ENCODE data around the gene ANGEL2. TPM values are rescaled to one million over a fixed set of nuclear protein-coding genes. Genes with fewer than 3 reads are reported as not detected.
"Not testable (repeated sequence)": the region's sequence is repeated elsewhere in the genome, so short reads cannot be mapped to it uniquely, and the experiment has no call there.

The ANGEL2 gene
- total RNA-seq, 1 donor from 2014 or later = 103 TPM

DNA sequence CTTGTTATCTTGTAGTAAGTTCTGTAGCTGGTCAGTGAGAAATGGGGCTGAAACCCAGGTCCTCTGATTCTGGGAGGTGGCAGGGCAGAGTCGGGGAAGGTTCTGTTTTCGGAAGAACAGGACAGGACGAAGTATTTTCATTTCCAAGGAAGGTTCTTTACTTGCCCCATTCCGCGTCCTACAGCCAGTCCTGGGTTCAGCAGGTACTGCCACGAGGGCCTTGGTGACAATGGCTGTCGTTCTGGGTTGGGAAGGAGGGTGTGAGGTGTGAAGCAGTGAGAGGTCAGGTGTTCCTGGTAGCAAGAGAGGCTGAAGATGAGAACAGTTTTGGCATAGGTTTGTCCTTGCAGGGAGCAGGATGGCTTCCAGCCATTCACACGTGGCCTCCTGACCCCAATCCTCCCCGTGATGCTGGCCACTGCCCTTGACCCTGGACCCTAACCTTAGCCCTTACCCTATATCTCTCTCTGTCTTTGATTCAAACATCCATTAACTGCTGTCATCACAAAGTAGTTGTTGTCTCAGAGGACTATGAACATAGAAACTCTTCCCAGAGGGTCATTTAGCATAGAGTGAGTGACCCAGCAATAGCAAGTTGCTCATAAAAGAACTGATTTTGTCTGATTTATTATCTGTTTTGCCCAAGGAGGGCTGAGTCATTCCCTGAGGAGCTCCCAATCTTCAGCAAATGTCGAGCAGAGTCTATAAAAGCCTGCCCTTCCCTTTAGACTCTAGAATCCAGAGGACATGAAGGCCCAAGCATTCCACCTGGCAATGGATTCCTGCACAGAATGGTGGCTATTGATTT, 40.4 kb downstream of the ANGEL2 start:
- no peak for DNase-seq

DNA sequence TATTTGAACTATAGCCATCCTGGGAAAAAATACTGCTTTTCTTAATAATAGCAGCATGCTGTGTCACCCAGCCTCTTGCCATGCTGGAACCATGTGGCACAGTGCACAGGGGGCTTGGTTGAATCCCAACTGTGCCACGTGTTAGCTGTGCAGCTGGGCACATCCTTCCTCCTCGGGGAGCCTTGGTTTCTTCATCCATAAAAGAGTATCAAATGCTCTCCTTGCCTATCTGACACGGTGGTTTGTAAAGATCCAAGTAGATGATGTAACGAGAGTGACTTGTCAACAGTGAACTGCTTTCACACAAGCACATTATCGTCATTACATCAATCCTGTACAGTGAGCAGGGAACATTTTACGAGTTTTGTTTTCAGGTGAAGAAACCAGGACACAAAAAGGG, 41.0 kb downstream of the ANGEL2 start:
- DNase-seq = no peak

DNA sequence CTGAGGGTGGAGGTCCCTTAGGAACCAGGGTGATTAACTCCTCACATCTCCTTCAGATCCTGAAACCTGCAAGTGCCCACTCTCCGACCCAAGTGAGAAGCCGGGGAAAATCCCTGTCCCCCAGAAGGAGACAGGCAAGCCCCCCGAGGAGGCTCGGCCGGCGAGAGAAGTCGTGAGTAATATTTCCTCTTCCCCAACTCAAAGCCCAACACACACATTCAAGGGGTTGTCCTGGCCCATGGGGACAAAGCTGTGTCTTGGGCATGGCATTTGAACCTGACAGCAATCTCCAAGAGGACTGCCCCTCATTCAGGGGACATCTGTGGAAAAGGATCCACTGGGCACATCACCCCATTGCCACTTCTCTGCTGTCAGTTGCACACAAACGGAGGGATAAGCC, 41.8 kb downstream of the ANGEL2 start:
- DNase-seq = no peak

DNA sequence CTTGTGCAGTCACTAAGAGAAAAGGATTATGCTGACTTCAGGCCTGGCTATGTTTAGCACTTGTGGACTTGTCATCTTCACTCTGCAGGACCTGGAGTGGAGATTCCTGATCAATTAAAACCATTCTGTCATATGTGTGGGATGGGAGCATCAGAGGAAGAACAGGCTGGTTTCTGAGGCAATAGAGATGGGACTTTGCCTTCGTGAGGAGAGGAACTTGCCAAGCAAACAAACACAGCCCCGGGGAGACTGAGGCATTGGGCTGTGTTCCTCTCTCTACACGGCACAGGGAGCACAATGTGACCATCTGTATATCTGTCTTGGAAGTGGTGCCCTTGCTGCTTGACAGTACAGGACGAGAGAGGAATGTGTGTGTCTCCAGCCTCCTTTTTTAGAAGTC, 42.2 kb downstream of the ANGEL2 start:
- DNase-seq = no peak

DNA sequence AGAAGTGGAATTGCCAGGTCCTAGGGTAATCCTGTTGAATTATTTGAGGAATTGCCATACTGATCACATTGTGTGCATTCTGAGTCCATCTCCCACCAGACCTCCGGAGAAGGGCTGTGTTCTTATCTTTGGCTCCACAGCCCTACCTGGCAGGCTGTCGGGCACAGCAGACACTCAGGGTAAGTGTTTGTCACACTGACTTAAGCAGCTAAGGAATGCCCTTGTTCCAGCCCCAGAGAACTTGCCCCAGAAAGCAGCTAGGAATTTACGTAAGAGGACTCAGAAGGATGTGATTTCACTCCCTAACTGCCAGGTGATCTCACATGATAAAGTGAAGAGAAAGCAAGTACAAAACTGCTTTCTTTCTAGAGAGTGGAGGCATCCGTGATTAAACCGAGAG, 44.4 kb downstream of the ANGEL2 start:
- no peak for DNase-seq

DNA sequence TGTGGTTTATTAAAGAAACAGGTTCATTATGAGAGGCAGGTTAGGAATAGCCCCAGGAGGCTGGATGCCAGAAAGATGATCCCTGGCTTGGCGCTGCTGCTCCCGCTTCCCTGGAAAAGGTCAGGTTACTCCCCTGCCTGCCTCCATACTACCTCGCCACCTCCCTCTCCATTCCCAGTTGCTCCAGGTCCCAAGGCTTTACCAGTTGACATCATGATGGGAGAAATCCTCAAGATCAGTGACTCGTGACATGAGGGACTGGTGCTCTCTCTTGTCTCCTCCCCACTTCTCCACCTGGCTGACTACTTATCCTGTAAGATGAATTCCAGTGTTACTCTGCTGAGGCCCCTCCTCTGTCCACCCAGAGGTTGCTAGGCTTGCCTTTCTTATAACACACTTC, 45.6 kb downstream of the ANGEL2 start:
- no peak for DNase-seq

DNA sequence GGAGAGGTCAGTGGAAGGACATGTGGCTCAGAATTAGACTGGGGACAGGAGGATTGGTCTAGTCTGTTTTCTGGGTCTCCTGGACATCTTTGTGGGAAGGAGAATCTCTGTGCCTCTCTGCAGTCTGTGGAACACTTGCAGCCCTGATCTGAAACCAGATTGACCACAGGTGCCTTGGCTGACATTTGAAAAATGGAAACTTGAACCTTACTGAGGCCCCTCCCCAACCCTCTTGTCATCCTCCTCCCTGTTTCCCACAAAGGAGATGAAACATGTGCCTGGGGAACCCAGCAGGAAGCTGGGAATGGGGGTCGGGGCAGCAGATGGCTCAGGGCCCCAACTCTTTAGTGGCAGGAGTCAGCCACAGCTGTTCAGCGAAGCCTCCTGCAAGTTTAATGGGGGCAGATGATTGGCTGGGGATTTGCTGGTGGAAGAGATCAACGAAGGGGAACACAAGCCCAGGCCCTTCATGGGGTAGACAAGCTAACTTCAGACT, 47.3 kb downstream of the ANGEL2 start:
- no peak for DNase-seq

DNA sequence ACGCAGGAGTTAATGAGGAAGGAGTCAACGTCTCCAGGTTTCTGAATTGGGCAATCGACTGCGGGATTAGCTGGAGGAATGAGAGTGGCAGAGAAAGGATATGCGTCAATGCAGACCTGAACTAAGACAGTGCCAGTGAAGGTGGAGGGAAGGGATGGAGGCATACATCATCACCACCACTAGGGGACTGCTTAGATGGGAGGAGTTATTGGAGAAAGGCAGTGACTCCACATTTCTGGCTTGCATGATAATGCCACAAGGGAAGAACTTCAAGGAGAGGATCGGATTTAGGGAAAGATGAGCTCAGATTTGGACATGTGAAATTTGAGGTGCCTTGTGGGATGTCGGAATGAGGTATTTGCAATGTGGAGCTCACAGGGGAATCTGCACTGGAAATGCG, 47.9 kb downstream of the ANGEL2 start:
- no peak for DNase-seq

DNA sequence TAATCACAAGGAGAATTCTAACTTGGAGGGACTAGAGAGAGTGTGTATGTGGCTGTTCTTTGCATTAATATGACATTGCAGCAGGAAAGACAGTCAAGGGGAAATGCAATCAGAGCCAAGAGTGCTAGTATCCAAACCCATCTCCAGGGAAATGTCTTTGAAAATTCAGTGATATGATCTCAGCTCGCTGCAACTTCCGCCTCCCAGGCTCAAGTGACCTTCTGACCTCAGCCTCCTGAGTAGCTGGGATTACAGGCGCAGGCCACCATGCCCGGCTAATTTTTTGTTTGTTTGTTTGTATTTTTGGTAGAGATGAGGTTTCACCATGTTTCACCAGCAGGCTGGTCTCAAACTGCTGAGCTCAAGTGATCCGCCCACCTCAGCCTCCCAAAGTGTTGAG, 49.1 kb downstream of the ANGEL2 start:
- DNase-seq = no peak

DNA sequence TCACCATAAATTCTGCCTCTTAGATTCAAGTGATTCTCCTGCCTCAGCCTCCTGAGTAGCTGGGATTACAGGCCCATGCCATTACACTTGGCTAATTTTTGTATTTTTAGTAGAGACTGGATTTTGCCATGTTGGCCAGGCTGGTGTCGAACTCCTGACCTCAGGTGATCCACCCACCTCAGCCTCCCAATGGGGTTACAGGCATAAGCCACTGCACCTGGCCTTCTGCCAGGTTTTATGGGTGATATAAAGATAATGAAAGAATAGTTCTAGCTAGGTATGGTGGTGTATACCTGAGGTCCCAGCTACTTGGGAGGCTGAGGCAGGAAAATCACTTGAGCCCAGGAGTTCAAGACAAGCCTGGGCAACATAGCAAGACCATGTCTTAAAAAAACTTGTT, 50.7 kb downstream of the ANGEL2 start:
- DNase-seq = not testable (repeated sequence)

DNA sequence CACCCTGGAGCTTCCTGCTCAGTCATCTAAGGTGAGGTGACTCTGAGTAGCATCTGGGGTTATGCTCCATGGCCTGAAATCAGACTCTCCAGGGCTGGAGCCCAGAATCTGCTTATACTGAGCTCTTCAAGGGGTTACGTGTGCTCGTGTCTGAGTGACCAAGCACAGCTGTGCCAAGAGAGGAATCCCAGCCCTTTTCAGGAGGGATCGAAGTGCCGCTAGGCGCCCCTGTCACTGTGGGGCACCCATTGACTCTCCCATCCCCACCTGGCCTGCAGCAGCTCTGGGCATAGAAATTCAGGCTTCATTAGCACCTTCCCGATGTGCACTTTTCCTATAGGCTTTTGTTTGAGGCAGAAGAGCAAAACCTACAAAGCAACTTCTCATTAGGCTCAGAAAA, 51.6 kb downstream of the ANGEL2 start:
- DNase-seq = no peak

DNA sequence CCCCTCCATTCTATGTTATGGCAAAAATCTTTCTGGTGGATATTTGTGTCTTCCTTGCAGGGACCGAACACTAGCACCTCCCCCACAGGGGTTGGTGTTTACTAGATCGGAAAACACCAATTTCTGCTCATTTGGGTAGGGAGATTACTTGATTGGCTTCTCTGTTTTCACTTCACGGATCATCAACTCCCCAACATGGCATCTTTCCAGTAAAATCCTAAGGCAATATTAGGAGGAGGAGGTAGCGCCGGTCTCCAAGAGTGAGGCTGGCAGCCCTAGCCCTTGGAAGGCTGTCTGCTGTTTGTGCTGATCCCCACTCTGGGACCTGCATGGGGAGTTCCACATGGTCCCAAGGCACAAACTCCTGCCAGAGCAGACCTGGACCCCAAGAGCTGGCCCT, 53.2 kb downstream of the ANGEL2 start:
- no peak for DNase-seq

DNA sequence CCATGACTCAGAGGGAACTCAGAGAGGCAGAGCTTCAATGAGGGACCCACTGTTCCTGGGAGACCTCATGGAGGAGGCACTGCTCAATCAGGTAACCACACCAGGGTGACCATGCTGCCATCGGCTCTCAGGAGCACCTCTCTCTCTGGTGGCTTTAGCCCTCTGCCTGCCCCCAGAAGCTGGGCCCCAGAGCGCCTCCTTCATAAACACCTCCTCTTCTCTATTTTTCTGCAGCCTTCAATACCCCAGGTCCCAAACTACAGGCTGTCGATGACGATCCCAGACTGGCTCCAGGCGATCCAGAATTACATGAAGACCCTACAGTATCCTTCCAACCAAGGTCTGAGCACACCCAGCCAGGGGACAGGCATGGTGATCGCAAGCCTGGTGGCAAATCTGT, 54.7 kb downstream of the ANGEL2 start:
- no peak for DNase-seq

DNA sequence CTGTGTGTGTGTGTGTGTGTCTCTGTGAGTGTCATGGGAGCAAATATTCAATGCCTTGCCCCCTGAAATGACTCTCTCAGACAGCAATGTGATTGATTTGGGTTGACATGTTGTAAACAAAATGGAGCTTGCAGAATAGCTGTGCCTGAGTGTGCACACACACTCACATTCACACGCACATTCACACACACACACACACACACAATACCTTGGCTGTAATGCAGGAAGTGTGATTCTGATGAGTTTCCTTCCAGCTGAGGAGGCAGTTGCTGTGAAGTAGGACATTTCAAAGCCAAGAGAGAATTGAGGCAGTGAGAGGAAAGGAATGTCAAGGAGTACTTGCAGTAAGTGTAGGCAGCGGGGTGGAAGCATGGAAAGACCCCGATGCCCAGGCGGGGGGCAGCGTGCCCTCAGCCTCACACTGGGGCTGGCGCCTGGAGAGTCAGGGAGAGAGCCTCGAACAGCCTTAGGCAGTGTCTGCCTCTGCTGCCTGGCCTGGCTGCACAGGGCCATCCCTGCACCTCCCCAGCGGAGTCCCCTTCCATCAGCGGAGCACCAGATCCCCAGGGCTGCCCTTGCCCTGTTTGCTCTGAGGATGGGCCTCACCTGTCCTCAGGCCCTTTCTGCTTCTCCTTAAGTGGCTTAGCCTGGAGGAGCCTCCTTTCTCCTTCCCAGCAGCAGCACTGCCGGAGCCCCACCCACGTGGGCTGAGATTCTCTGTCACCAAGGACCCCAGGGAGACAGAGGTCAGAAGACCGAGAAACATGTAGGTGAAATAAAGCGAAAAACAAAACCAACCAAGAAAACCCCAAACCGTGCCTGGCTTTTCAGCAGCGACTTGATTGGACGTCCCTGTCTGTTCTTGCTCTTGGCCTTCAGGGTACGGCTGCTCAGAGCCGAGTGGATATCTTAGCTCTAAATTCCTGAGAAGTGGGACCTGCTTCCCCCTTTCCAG, 56.1 kb downstream of the ANGEL2 start:
- DNase-seq = no peak

DNA sequence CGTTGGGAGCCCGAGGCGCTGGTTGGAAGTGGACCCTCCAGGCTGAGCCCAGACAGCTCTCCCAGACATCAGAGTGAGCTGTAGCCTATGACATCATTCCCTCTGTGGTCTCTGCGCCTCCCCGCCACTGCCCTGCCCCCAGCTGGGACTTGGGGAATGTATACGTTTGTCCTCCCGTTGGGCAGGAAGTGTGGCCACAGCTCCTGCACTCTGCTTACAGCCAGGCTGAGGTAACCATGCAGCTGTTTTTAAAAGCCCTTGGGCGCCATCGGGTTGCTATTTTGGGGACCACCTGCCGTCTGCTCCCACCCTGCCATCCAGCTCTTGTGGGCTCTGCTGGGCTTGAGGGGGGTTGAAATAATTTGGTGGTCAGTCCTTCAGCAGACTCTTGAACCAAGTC, 57.5 kb downstream of the ANGEL2 start:
- DNase-seq = no peak

DNA sequence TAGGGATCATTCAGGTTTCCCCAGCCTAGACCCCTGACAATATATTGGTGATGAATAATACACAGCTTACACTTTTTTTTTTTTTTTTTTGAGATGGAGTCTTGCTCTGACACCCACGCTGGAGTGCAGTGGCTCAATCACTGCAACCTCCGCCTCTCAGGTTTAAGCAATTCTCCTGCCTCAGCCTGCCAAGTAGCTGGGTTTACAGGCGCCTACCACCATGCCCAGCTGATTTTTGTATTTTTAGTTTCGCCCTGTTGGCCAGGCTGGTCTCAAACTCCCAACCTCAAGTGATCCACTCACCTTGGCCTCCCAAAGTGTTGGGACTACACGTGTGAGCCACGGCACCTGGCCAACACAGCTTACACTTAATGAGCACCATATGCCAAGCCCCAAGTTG, 58.1 kb downstream of the ANGEL2 start:
- DNase-seq = no peak

DNA sequence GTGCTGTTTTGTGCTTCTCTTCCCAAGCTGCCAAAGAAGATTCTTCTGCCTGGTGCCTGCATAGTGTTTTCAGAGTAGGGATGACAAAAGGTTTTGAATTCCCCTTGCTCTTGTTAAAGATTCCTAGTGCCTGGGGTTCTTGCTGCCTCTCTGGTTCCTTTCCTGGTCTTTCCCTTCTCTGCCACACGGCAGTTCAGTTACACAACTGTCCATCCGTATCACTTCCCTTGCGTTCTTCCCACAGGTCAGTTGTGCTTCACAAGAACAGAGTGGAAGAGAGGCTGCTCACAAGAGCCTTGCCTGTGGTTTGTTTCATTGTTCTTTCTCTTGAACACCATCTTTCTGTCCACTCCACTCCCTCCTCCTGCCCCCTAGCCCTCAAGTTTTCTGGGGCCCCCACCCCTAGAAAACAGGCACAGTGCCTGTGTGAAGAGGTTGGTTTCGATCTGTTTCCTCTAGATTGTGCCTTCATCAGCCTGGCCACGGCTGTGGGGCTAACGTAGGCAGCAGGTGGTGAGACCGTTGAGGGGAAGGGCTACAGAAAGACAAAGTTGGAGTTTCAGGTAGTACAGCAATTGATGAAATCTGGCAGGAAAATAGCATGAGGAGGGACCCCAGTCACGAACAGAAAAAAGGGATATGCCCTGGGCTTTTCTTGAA, 59.6 kb downstream of the ANGEL2 start:
- DNase-seq = no peak

DNA sequence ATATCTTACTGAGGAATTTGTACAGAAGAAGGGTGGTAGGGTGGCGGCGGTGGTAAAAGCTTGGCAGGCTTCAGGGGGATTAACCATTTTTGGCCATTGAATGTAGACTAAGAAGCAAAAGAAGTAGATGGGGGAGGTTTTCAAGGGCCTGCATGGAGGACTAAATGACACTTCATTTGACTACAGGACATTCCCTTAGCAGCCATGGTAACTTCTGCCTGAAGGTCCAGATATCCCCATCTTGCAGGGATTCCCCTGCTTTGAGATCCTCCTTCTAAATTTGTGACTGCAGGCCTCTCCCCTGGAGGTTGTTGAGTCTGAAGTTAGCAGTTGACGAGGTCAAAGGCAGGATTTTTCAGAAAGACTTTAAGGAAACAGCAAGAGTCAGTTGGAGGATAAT, 60.6 kb downstream of the ANGEL2 start:
- no peak for DNase-seq

DNA sequence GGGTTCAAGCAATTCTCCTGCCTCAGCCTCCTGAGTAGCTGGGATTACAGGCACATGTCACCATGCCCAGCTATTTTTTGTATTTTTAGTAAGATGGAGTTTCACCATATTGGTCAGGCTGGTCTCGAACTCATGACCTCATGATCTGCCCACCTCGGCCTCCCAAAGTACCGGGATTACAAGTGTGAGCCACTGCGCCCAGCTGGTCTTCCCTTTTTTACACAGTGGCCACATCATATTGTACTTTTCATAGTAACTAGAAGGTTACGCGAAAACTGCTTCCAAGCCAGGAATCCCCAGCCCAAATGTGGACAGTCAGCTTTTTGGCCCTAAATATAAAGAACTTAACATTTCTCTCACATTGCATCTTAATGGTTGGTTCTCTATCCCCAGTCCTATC, 61.2 kb downstream of the ANGEL2 start:
- no peak for DNase-seq

DNA sequence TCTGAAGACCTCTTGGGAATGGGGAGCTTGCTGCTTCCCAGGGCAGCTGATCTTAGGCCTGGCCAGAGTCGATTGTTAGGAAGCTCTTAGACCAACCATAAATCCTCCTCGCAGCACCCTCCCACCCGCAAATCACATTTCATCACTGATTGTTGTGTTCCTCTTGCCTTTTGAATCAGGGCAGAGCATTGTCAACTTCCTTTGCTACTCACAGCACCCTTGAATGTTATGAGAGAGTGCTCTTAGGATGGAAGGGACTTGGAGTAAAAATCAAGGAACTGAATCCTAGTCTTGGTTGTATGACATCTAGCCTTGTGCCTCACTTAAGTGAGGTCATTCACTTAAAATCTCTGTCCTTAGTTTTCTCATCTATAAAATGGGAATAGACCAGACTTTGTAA, 62.3 kb downstream of the ANGEL2 start:
- DNase-seq = no peak

DNA sequence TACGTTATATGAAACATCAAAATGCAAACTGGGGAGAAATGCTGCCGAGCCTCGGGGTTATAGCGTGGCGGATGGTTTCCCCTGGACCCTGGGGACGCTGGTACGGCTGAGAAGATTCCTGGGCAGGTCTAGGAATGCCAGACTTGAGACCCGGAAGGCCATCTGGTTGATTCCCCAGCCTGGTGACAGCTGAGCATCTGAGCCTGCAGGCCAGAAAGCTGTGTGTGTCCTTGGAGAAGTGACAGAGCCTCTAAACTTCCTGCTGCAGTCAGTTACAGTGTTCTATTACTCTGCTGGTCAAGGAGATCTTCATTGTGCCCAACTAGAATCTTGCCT, 63.1 kb downstream of the ANGEL2 start:
- no peak for DNase-seq

DNA sequence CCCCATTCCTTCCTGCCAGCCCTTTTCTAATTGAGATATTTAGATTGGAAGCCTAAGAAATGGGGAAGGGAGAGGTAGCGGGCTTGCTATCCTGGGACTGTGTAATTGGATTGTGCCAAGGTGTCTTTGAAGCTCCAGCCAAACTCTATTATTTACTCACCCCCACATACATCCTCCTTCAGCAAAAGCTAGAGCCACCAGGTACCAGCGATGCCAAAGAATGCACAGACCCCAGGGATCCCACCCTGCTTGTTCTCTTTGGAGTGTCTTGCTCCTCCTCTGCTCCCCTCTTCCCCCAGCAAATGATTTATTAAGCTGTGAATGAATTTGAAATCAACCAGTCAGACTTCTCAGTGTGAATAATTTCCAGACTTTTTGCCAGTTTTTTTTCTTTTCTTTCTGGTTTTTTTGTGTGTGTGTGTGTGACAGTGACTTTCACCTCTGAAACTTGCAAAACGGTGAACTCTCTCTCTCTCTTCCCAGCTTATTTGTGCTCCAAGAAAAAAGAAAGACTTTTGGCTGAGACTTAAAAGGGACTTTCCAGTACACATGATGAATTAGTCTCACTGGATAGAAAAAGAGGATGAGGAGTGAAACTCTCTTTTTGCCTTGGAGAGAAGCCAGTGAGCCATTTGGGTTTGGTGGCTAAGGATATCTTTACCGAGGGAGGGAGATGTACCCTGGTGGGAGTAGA, 63.6 kb downstream of the ANGEL2 start:
- DNase-seq = no peak

Data from occipital lobe (tissue), 2 donors.